Endometrium (tissue), 2 donors: ENCODE results near the gene C5AR1.
"Not testable (repeated sequence)": the region's sequence is repeated elsewhere in the genome, so short reads cannot be mapped to it uniquely, and the experiment has no call there.

Experiments used
- FAIRE-seq: peaks from 2 replicates; lab custom pipeline; 2012; peaks lifted over from hg19 to GRCh38; lab: Jason Lieb, UNC
- donor health status: control.
- donor health status: control.

The C5AR1 gene

GRCh38 chr19:47331931-47332547 is 22.4 kb downstream of the C5AR1 start, which contains the start of gene C5AR2:
C5AR2 (plus strand) TSS chr19:47332175; CDS start chr19:47340800, 8,625 bp downstream.
- no peak for FAIRE-seq

GRCh38 chr19:47336765-47337718 is 27.4 kb downstream of the C5AR1 start:
- FAIRE-seq = not testable (repeated sequence)

GRCh38 chr19:47339196-47339880 is 29.7 kb downstream of the C5AR1 start:
- FAIRE-seq = no peak

GRCh38 chr19:47340477-47341208 is 31.0 kb downstream of the C5AR1 start:
- FAIRE-seq = no peak

- no peak for FAIRE-seq
Measured at GRCh38 chr19:47341734-47342133, 32.1 kb downstream of the C5AR1 start.

- FAIRE-seq = no peak
Measured at GRCh38 chr19:47343194-47343802, 33.6 kb downstream of the C5AR1 start.

- no peak for FAIRE-seq
Measured at GRCh38 chr19:47344425-47344824, 34.8 kb downstream of the C5AR1 start.

- FAIRE-seq = not testable (repeated sequence)
Measured at GRCh38 chr19:47346024-47346423, 36.4 kb downstream of the C5AR1 start.

- peak; percentile 90 for FAIRE-seq
Measured at GRCh38 chr19:47348819-47349795, 39.4 kb downstream of the C5AR1 start, which contains the start of gene DHX34. DHX34 (plus strand) TSS chr19:47349315; CDS start chr19:47353031, 3,716 bp downstream.

GRCh38 chr19:47350630-47351029 is 41.0 kb downstream of the C5AR1 start:
- FAIRE-seq = no peak

- FAIRE-seq = no peak
Measured at GRCh38 chr19:47351548-47351947, 41.9 kb downstream of the C5AR1 start.

- no peak for FAIRE-seq
Measured at GRCh38 chr19:47352095-47352494, 42.4 kb downstream of the C5AR1 start.

GRCh38 chr19:47353307-47353712 is 43.6 kb downstream of the C5AR1 start:
- no peak for FAIRE-seq

- FAIRE-seq = no peak
Measured at GRCh38 chr19:47356900-47357299, 47.2 kb downstream of the C5AR1 start.

- FAIRE-seq = no peak
Measured at GRCh38 chr19:47357788-47358680, 48.4 kb downstream of the C5AR1 start.

- no peak for FAIRE-seq
Measured at GRCh38 chr19:47358936-47359335, 49.3 kb downstream of the C5AR1 start.

- no peak for FAIRE-seq
Measured at GRCh38 chr19:47362321-47362720, 52.7 kb downstream of the C5AR1 start.

- no peak for FAIRE-seq
Measured at GRCh38 chr19:47363758-47364531, 54.3 kb downstream of the C5AR1 start.
